Measurements from ENCODE around the gene TSPO.

The TSPO gene

GRCh38 chr22:43129426-43130425 is 21.6 kb upstream of the TSPO start:
- H3K4me3 ChIP-seq (ENCODE audit: low read depth, low read length), result no peak overlapping the region
- H2AFZ ChIP-seq, result no peak overlapping the region
- no peak overlapping the region for H3K9ac ChIP-seq
- no peaks in the 10 kb centered on the region for H3K9me3 ChIP-seq (ENCODE audit: control insufficient read depth, low read length)
- no peak for TF ChIP-seq CTCF (IDR thresholded peaks at IDR 0.05)
- H3K27ac ChIP-seq, result no peak overlapping the region
- H3K4me1 ChIP-seq, result no peaks in the 10 kb centered on the region
- no peaks in the 10 kb centered on the region for H3K36me3 ChIP-seq (ENCODE audit: control insufficient read depth, insufficient read depth, low read length)
- H3K27me3 ChIP-seq (ENCODE audit: control insufficient read depth, insufficient read depth, low read length), result no peaks in the 10 kb centered on the region
- H3K79me2 ChIP-seq, result no peaks in the 10 kb centered on the region
- H3K4me2 ChIP-seq (ENCODE audit: low read length), result no peak overlapping the region

- Histone ChIP-seq H2AFZ (no peak overlapping the region), H3K27ac (no peak overlapping the region), H3K79me2 (no peaks in the 10 kb centered on the region), H3K9ac (no peak overlapping the region), H3K9me3 (ENCODE audit: control insufficient read depth, low read length) (no peaks in the 10 kb centered on the region), H3K4me1 (no peaks in the 10 kb centered on the region), H3K4me3 (ENCODE audit: low read depth, low read length) (no peak overlapping the region), H3K4me2 (ENCODE audit: low read length) (no peak overlapping the region), H3K36me3 (ENCODE audit: control insufficient read depth, insufficient read depth, low read length) (no peaks in the 10 kb centered on the region), H3K27me3 (ENCODE audit: control insufficient read depth, insufficient read depth, low read length) (no peaks in the 10 kb centered on the region)
- TF ChIP-seq CTCF (IDR thresholded peaks at IDR 0.05), result no peak
Measured at GRCh38 chr22:43131773-43132501, 19.4 kb upstream of the TSPO start.

GRCh38 chr22:43133401-43133800 is 18.0 kb upstream of the TSPO start:
- Histone ChIP-seq H3K79me2 (no peaks in the 10 kb centered on the region), H3K36me3 (ENCODE audit: control insufficient read depth, insufficient read depth, low read length) (no peaks in the 10 kb centered on the region), H3K9me3 (ENCODE audit: control insufficient read depth, low read length) (no peaks in the 10 kb centered on the region), H3K27me3 (ENCODE audit: control insufficient read depth, insufficient read depth, low read length) (no peaks in the 10 kb centered on the region), H3K4me3 (ENCODE audit: low read depth, low read length) (no peak overlapping the region), H3K4me2 (ENCODE audit: low read length) (no peak overlapping the region), H3K27ac (no peak overlapping the region), H3K4me1 (no peaks in the 10 kb centered on the region), H3K9ac (no peak overlapping the region), H2AFZ (no peak overlapping the region)
- TF ChIP-seq CTCF (IDR thresholded peaks at IDR 0.05), result no peak

- Histone ChIP-seq H3K9ac (no peak overlapping the region), H3K27ac (no peak overlapping the region), H3K79me2 (no peaks in the 10 kb centered on the region), H3K36me3 (ENCODE audit: control insufficient read depth, insufficient read depth, low read length) (no peaks in the 10 kb centered on the region), H3K4me1 (no peaks in the 10 kb centered on the region), H3K9me3 (ENCODE audit: control insufficient read depth, low read length) (no peaks in the 10 kb centered on the region), H3K4me2 (ENCODE audit: low read length) (no peak overlapping the region), H3K27me3 (ENCODE audit: control insufficient read depth, insufficient read depth, low read length) (no peaks in the 10 kb centered on the region), H2AFZ (no peak overlapping the region), H3K4me3 (ENCODE audit: low read depth, low read length) (no peak overlapping the region)
- TF ChIP-seq CTCF (IDR thresholded peaks at IDR 0.05), result no peak
Measured at GRCh38 chr22:43134553-43134952, 16.8 kb upstream of the TSPO start.
